ENCODE measurements around the gene ASB1.

The ASB1 gene

GRCh38 chr2:238425505-238425978, 1.2 kb upstream of the ASB1 start:
- no peak for TF ChIP-seq CTCF (IDR thresholded peaks at IDR 0.05; ENCODE audit: insufficient read depth, low read length, poor library complexity, severe bottlenecking)
- TF ChIP-seq EZH2phosphoT487 (conservative IDR thresholded peaks at IDR 0.05; ENCODE audit: low read length), result no peak
- Histone ChIP-seq H3K36me3 (ENCODE audit: low read length) (no peaks in the 10 kb centered on the region), H3K9ac (ENCODE audit: low read length) (peak overlapping the region; percentile 97), H3K9me2 (replicated peaks; ENCODE audit: insufficient read depth, low read length) (no peaks in the 10 kb centered on the region), H3K4me2 (ENCODE audit: low read depth, low read length, poor library complexity, severe bottlenecking) (peak overlapping the region; percentile 55), H4K20me1 (ENCODE audit: low read depth, low read length) (no peaks in the 10 kb centered on the region), H3F3A (ENCODE audit: insufficient read depth) (0 out of 2 replicates have a peak, but pooled peaks cover 3% of the 10 kb centered on the region), H3K79me2 (ENCODE audit: insufficient read depth, low read length) (peaks cover 36% of the 10 kb centered on the region), H2AFZ (ENCODE audit: low read depth, low read length, severe bottlenecking) (no peak overlapping the region), H3K27me3 (ENCODE audit: low read length) (no peaks in the 10 kb centered on the region), H3K27ac (ENCODE audit: low read depth, low read length) (no peak overlapping the region), H3K9me3 (ENCODE audit: insufficient read depth, low read length) (no peaks in the 10 kb centered on the region), H3K4me3 (ENCODE audit: insufficient read depth, low read length, poor library complexity, severe bottlenecking) (peak overlapping the region; percentile 67)

- Histone ChIP-seq H3K36me3 (ENCODE audit: low read length) (no peaks in the 10 kb centered on the region), H3F3A (ENCODE audit: insufficient read depth) (0 out of 2 replicates have a peak, but pooled peaks cover 3% of the 10 kb centered on the region), H3K9ac (ENCODE audit: low read length) (peak overlapping the region; percentile 97), H2AFZ (ENCODE audit: low read depth, low read length, severe bottlenecking) (peak overlapping the region; percentile 68), H4K20me1 (ENCODE audit: low read depth, low read length) (no peaks in the 10 kb centered on the region), H3K9me2 (replicated peaks; ENCODE audit: insufficient read depth, low read length) (no peaks in the 10 kb centered on the region), H3K4me3 (ENCODE audit: insufficient read depth, low read length, poor library complexity, severe bottlenecking) (peak overlapping the region; percentile 67), H3K27ac (ENCODE audit: low read depth, low read length) (peak overlapping the region; percentile 77), H3K27me3 (ENCODE audit: low read length) (no peaks in the 10 kb centered on the region), H3K9me3 (ENCODE audit: insufficient read depth, low read length) (no peaks in the 10 kb centered on the region), H3K79me2 (ENCODE audit: insufficient read depth, low read length) (peaks cover 41% of the 10 kb centered on the region), H3K4me2 (ENCODE audit: low read depth, low read length, poor library complexity, severe bottlenecking) (peak overlapping the region; percentile 55)
- TF ChIP-seq CTCF (IDR thresholded peaks at IDR 0.05; ENCODE audit: insufficient read depth, low read length, poor library complexity, severe bottlenecking) (no peak), EZH2phosphoT487 (conservative IDR thresholded peaks at IDR 0.05; ENCODE audit: low read length) (no peak)
Measured at GRCh38 chr2:238425979-238426567, 654 bp upstream of the ASB1 start.

- Histone ChIP-seq H3K27me3 (ENCODE audit: low read length) (no peaks in the 10 kb centered on the region), H3K27ac (ENCODE audit: low read depth, low read length) (peak overlapping the region; percentile 77), H3K36me3 (ENCODE audit: low read length) (no peaks in the 10 kb centered on the region), H2AFZ (ENCODE audit: low read depth, low read length, severe bottlenecking) (peak overlapping the region; percentile 68), H3K4me2 (ENCODE audit: low read depth, low read length, poor library complexity, severe bottlenecking) (peak overlapping the region; percentile 55), H3K4me3 (ENCODE audit: insufficient read depth, low read length, poor library complexity, severe bottlenecking) (peak overlapping the region; percentile 67), H3F3A (ENCODE audit: insufficient read depth) (0 out of 2 replicates have a peak, but pooled peaks cover 3% of the 10 kb centered on the region), H3K9me2 (replicated peaks; ENCODE audit: insufficient read depth, low read length) (no peaks in the 10 kb centered on the region), H3K9me3 (ENCODE audit: insufficient read depth, low read length) (no peaks in the 10 kb centered on the region), H3K9ac (ENCODE audit: low read length) (peak overlapping the region; percentile 97), H4K20me1 (ENCODE audit: low read depth, low read length) (peaks cover 3% of the 10 kb centered on the region; the same call in 1 of the 2 replicates), H3K79me2 (ENCODE audit: insufficient read depth, low read length) (peaks cover 56% of the 10 kb centered on the region)
- TF ChIP-seq CTCF (IDR thresholded peaks at IDR 0.05; ENCODE audit: insufficient read depth, low read length, poor library complexity, severe bottlenecking) (no peak), EZH2phosphoT487 (conservative IDR thresholded peaks at IDR 0.05; ENCODE audit: low read length) (no peak)
Measured at GRCh38 chr2:238427435-238428162, 872 bp downstream of the ASB1 start.

Measured in SU-DHL-6 (cell line).